OCI-LY7 (cell line): ENCODE results near the gene ACP5. TPM values are rescaled to one million over a fixed set of nuclear protein-coding genes. Genes with fewer than 3 reads are reported as not detected.

Source experiments
- BruUV-seq: library from RNA; stranded (reverse); fragments of 400-500 nt; replicated peaks from 2 replicates; lab custom pipeline; 2021; lab: Mats Ljungman, UMichigan
- CTCF ChIA-PET: fragments of 300-600 bp; sonication (Branson Sonifier 250); formaldehyde crosslinking; loops from one replicate; lab custom pipeline; 2022; ENCODE audit warnings: antibody characterized with exemption; ENCODE audit not compliant: unreplicated experiment; lab: Charles Lee
- POLR2A ChIA-PET: fragments of 300-600 bp; sonication (Branson Sonifier 250); formaldehyde crosslinking; loops from one replicate; lab custom pipeline; 2022; ENCODE audit warnings: antibody characterized with exemption; lab: Charles Lee
- DNase-seq: peaks from one replicate; pipeline ENCODE4 v3.0.0-alpha.2; 2015; ENCODE audit warnings: low spot score
- H2AFZ ChIP-seq: fragments of 200-600 bp; sonication (generic), shearing (Covaris generic); 2 replicates; pipeline ENCODE4 v1.6.1; 2014; ENCODE audit warnings: mild to moderate bottlenecking, antibody characterized with exemption, low read length, moderate library complexity
- H3K27ac ChIP-seq: fragments of 200-600 bp; sonication (generic); 2 replicates; pipeline ENCODE4 v1.5.1; 2014; ENCODE audit warnings: mixed run types, low read depth, mild to moderate bottlenecking, moderate library complexity, low read length, inconsistent platforms; ENCODE audit not compliant: poor library complexity, severe bottlenecking
- H3K36me3 ChIP-seq: fragments of 200-600 bp; sonication (generic); 2 replicates; pipeline ENCODE4 v1.6.1; 2014; ENCODE audit warnings: mild to moderate bottlenecking, antibody characterized with exemption, low read length, moderate library complexity, mixed read lengths; ENCODE audit not compliant: insufficient read depth
- H3K4me1 ChIP-seq: fragments of 200-600 bp; sonication (generic); 2 replicates; pipeline ENCODE4 v1.5.1; 2014; ENCODE audit warnings: mild to moderate bottlenecking, low read length; ENCODE audit not compliant: insufficient read depth, poor library complexity, severe bottlenecking
- H3K4me2 ChIP-seq: fragments of 200-600 bp; sonication (generic); 2 replicates; pipeline ENCODE4 v1.6.1; 2014; ENCODE audit warnings: mild to moderate bottlenecking, low read length
- H3K4me3 ChIP-seq: fragments of 200-600 bp; sonication (generic); 2 replicates; pipeline ENCODE4 v1.5.1; 2014; ENCODE audit warnings: mild to moderate bottlenecking, low read depth, low read length; ENCODE audit not compliant: poor library complexity, severe bottlenecking
- H3K79me2 ChIP-seq: fragments of 200-600 bp; sonication (generic); 2 replicates; pipeline ENCODE4 v1.6.1; 2016; ENCODE audit warnings: low read depth, mild to moderate bottlenecking, low read length, moderate library complexity, mixed read lengths; ENCODE audit not compliant: insufficient read depth
- H3K9me2 ChIP-seq: fragments of 200-600 bp; sonication (generic); 2 replicates; pipeline ENCODE4 v1.6.1; 2016; ENCODE audit warnings: mild to moderate bottlenecking, low read length, mixed read lengths; ENCODE audit not compliant: insufficient read depth
- H3K9me3 ChIP-seq: fragments of 200-600 bp; sonication (generic); 2 replicates; pipeline ENCODE4 v1.6.1; 2014; ENCODE audit warnings: mild to moderate bottlenecking, mixed run types, low read length, mixed read lengths
- H4K20me1 ChIP-seq: fragments of 200-600 bp; sonication (generic); 2 replicates; pipeline ENCODE4 v1.6.1; 2014; ENCODE audit warnings: mild to moderate bottlenecking, antibody characterized with exemption, low read length, moderate library complexity, mixed read lengths; ENCODE audit not compliant: insufficient read depth
- CTCF ChIP-seq: fragments of 200-600 bp; sonication (generic); conservative IDR thresholded peaks from 2 replicates; pipeline ENCODE4 v1.5.1; 2014; ENCODE audit warnings: mild to moderate bottlenecking, antibody characterized with exemption, low read length, moderate library complexity, mixed read lengths
- EZH2phosphoT487 ChIP-seq: fragments of 200-600 bp; sonication (generic); IDR thresholded peaks from 2 replicates; pipeline ENCODE4 v1.6.1; 2018; ENCODE audit warnings: low read depth, borderline replicate concordance, mild to moderate bottlenecking, mixed run types, antibody characterized with exemption, low read length, moderate library complexity, mixed read lengths
- intact Hi-C: fragments of 100-400 bp; cut with micrococcal nuclease; formaldehyde crosslinking; loops from one replicate; pipeline ENCODE4 v1.10.0; 2022; ENCODE audit not compliant: unreplicated experiment
- total RNA-seq, 2 experiments: library from RNA; depleted of rRNA in 1 of 2; stranded (reverse); fragments of >200 nt in 1 of 2; shearing (Covaris generic) in 1 of 2; gene quantifications; 2 replicates each; pipeline ENCODE4 v1.2.3, GENCODE V29; 2014 to 2022

ACP5 gene
- total RNA-seq, 2 experiments from 2014 or later, result 16.3 to 21.6 TPM

GRCh38 chr19:11580116-11580515, 2.7 kb upstream of the ACP5 start:
- no peaks in the 10 kb centered on the region for H4K20me1 ChIP-seq
- no peak for DNase-seq
- H3K36me3 ChIP-seq, result no peaks in the 10 kb centered on the region
- no peaks in the 10 kb centered on the region for H3K9me2 ChIP-seq
- peak overlapping the region; percentile 88 for H3K27ac ChIP-seq
- BruUV-seq, result no TSS peak
- H3K4me3 ChIP-seq, result no peak overlapping the region
- H3K9me3 ChIP-seq, result no peaks in the 10 kb centered on the region
- H2AFZ ChIP-seq, result peak overlapping the region; percentile 39; the same call in 1 of the 2 replicates
- intact Hi-C loops, result no loop called here
- no peak for TF ChIP-seq EZH2phosphoT487
- no peak for TF ChIP-seq CTCF
- peak overlapping the region; percentile 56 for H3K4me2 ChIP-seq
- POLR2A ChIA-PET, result interaction anchor here (1.3 kb wide), 1 partner anchor 8 kb away, joined by 4 read pairs; no protein-coding TSS in a partner anchor
- CTCF ChIA-PET, result no interaction called here
- H3K79me2 ChIP-seq, result no peaks in the 10 kb centered on the region; the same call in 1 of the 2 replicates
- H3K4me1 ChIP-seq, result peaks cover 71% of the 10 kb centered on the region

- Histone ChIP-seq H3K9me3 (no peaks in the 10 kb centered on the region), H2AFZ (peak overlapping the region; percentile 57; the same call in 1 of the 2 replicates), H3K4me1 (peaks cover 70% of the 10 kb centered on the region), H4K20me1 (no peaks in the 10 kb centered on the region), H3K4me2 (peak overlapping the region; percentile 62), H3K79me2 (no peaks in the 10 kb centered on the region; the same call in 1 of the 2 replicates), H3K4me3 (peak overlapping the region; percentile 64), H3K9me2 (no peaks in the 10 kb centered on the region), H3K27ac (peak overlapping the region; percentile 18), H3K36me3 (no peaks in the 10 kb centered on the region)
- no peak for TF ChIP-seq EZH2phosphoT487
- intact Hi-C loops, result no loop called here
- POLR2A ChIA-PET, result interaction anchor here (0.6 to 1.1 kb wide), 5 partner anchors 10 to 616 kb away, joined by 3 to 6 read pairs (median 5); no protein-coding TSS in a partner anchor
- BruUV-seq, result no TSS peak
- peak; percentile 64 for DNase-seq
- CTCF ChIA-PET, result interaction anchor here (0.8 kb wide), 1 partner anchor 49 kb away, joined by 9 read pairs; the partner anchor contains the start of gene ECSIT
Measured at GRCh38 chr19:11578258-11579142, 1.1 kb upstream of the ACP5 start.

GRCh38 chr19:11576227-11576626, 1.2 kb downstream of the ACP5 start:
- ChIA-PET CTCF (no interaction called here), POLR2A (no interaction called here)
- Histone ChIP-seq H3K36me3 (no peaks in the 10 kb centered on the region), H3K9me3 (no peaks in the 10 kb centered on the region), H4K20me1 (no peaks in the 10 kb centered on the region), H3K4me2 (no peak overlapping the region), H3K4me1 (peaks cover 48% of the 10 kb centered on the region), H3K4me3 (no peak overlapping the region), H3K27ac (no peak overlapping the region), H2AFZ (no peak overlapping the region), H3K79me2 (no peaks in the 10 kb centered on the region; the same call in 1 of the 2 replicates), H3K9me2 (no peaks in the 10 kb centered on the region)
- no peak for DNase-seq
- intact Hi-C loops, result no loop called here
- BruUV-seq, result no TSS peak
- TF ChIP-seq CTCF, result no peak
- no peak for TF ChIP-seq EZH2phosphoT487
